ENCODE results near the gene SEC24D. TPM values are rescaled to one million over a fixed set of nuclear protein-coding genes. Genes with fewer than 3 reads are reported as not detected.

Gene SEC24D
- total RNA-seq, 1 experiment from 2014 or later: 13.4 TPM

DNA sequence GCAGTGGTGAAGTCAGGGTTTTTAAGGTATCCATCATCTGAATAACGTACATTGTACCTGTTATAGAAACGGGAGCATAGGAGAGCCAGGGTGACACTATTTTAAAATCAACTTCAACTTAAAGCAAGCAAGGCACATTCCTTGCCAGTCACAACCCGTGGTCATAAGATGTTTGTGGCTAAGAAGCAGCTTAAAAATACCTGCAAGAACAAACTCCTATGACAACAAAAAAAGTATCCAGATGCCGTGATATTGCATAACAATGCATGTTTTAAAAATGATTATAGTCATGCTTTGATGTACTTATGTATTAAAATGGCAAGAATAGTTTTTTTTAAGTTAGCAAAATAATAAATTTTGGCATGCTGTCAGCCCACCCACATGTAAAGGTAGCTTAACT is 36.3 kb upstream of the SEC24D start:
- Histone ChIP-seq H3K36me3 (ENCODE audit: control insufficient read depth, insufficient read depth, low read length) (no peaks in the 10 kb centered on the region), H3K27ac (ENCODE audit: low read length) (no peak overlapping the region), H3K9me3 (ENCODE audit: control insufficient read depth, insufficient read depth, low read depth, low read length) (no peaks in the 10 kb centered on the region), H3K4me3 (ENCODE audit: low read depth in 2 of 2, low read length in 2 of 2) (no peak overlapping the region), H3K4me1 (ENCODE audit: control insufficient read depth, insufficient read depth, low read length) (no peaks in the 10 kb centered on the region), H3K27me3 (ENCODE audit: control insufficient read depth, insufficient read depth, low read length) (no peaks in the 10 kb centered on the region; the same call in 1 of the 2 replicates)
- ChIA-PET CTCF (no interaction called here), POLR2A (no interaction called here)
- in situ Hi-C loops (cut with HindIII; ENCODE audit: low pct_unique_long_range_greater_than_20kb, low sequenced_read_pairs): no loop called here
- DNase-seq (ENCODE audit: low read depth, low spot score): no peak
- no peak for ATAC-seq
- BruUV-seq (replicated peaks): no TSS peak
- TF ChIP-seq TCF7L2 (IDR thresholded peaks at IDR 0.05; ENCODE audit: low read depth, low read length): no peak
- TF ChIP-seq, protein P1, sequence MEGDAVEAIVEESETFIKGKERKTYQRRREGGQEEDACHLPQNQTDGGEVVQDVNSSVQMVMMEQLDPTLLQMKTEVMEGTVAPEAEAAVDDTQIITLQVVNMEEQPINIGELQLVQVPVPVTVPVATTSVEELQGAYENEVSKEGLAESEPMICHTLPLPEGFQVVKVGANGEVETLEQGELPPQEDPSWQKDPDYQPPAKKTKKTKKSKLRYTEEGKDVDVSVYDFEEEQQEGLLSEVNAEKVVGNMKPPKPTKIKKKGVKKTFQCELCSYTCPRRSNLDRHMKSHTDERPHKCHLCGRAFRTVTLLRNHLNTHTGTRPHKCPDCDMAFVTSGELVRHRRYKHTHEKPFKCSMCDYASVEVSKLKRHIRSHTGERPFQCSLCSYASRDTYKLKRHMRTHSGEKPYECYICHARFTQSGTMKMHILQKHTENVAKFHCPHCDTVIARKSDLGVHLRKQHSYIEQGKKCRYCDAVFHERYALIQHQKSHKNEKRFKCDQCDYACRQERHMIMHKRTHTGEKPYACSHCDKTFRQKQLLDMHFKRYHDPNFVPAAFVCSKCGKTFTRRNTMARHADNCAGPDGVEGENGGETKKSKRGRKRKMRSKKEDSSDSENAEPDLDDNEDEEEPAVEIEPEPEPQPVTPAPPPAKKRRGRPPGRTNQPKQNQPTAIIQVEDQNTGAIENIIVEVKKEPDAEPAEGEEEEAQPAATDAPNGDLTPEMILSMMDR (IDR thresholded peaks at IDR 0.05): no peak
- intact Hi-C loops (cut with micrococcal nuclease; ENCODE audit: unreplicated experiment): no loop called here

DNA sequence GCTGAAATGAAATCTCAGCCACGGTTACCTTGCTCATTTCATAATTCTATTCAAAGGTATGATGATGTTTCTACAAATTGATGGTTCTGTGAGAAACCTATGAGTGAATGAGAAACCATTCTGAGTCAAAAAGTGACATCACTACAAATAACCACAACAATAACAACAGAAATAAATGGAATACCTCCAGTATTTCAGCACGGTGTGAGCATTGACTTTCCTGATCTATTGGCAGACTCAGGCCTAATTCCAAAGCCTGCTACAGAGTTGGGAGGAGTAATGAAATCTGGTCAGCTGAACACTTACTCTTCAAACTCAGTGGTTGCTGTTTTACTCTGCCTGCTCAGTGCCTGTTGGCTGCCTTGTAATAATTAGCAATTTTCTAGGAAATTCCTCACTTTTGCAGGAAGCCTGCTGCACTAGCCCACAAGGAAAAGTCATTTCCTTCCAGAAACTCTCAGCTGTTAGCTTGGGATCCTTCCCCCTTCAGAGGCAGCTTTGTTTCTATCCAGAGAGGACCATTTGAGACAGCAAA is 33.9 kb upstream of the SEC24D start:
- TF ChIP-seq TCF7L2 (IDR thresholded peaks at IDR 0.05; ENCODE audit: low read depth, low read length) (no peak), POLR2AphosphoS5 (IDR thresholded peaks at IDR 0.05; ENCODE audit: low read depth, low read length) (no peak), SIN3A (IDR thresholded peaks at IDR 0.05; ENCODE audit: borderline replicate concordance, insufficient read depth, low read depth, low read length) (no peak)
- TF ChIP-seq, protein P2, sequence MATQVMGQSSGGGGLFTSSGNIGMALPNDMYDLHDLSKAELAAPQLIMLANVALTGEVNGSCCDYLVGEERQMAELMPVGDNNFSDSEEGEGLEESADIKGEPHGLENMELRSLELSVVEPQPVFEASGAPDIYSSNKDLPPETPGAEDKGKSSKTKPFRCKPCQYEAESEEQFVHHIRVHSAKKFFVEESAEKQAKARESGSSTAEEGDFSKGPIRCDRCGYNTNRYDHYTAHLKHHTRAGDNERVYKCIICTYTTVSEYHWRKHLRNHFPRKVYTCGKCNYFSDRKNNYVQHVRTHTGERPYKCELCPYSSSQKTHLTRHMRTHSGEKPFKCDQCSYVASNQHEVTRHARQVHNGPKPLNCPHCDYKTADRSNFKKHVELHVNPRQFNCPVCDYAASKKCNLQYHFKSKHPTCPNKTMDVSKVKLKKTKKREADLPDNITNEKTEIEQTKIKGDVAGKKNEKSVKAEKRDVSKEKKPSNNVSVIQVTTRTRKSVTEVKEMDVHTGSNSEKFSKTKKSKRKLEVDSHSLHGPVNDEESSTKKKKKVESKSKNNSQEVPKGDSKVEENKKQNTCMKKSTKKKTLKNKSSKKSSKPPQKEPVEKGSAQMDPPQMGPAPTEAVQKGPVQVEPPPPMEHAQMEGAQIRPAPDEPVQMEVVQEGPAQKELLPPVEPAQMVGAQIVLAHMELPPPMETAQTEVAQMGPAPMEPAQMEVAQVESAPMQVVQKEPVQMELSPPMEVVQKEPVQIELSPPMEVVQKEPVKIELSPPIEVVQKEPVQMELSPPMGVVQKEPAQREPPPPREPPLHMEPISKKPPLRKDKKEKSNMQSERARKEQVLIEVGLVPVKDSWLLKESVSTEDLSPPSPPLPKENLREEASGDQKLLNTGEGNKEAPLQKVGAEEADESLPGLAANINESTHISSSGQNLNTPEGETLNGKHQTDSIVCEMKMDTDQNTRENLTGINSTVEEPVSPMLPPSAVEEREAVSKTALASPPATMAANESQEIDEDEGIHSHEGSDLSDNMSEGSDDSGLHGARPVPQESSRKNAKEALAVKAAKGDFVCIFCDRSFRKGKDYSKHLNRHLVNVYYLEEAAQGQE (IDR thresholded peaks at IDR 0.05; ENCODE audit: insufficient read depth in 1 of 2, low read depth in 2 of 2, low read length in 1 of 2): no peak
- TF ChIP-seq, protein P1 (IDR thresholded peaks at IDR 0.05): no peak
- DNase-seq (ENCODE audit: low read depth, low spot score): no peak
- Histone ChIP-seq H3K36me3 (ENCODE audit: control insufficient read depth, insufficient read depth, low read length) (no peaks in the 10 kb centered on the region), H3K4me1 (ENCODE audit: control insufficient read depth, insufficient read depth, low read length) (no peaks in the 10 kb centered on the region), H3K27me3 (ENCODE audit: control insufficient read depth, insufficient read depth, low read length) (no peaks in the 10 kb centered on the region), H3K4me3 (ENCODE audit: low read depth in 2 of 2, low read length in 2 of 2) (no peak overlapping the region), H3K27ac (ENCODE audit: low read length) (no peak overlapping the region), H3K9me3 (ENCODE audit: control insufficient read depth, insufficient read depth, low read depth, low read length) (no peaks in the 10 kb centered on the region)
- intact Hi-C loops (cut with micrococcal nuclease; ENCODE audit: unreplicated experiment): no loop called here
- no TSS peak for BruUV-seq (replicated peaks)
- CTCF ChIA-PET: no interaction called here
- POLR2A ChIA-PET: no interaction called here
- no peak for ATAC-seq
- in situ Hi-C loops (cut with HindIII; ENCODE audit: low pct_unique_long_range_greater_than_20kb, low sequenced_read_pairs): no loop called here

Data from Panc1 (cell line).